ENCODE results near the gene MRPL28. TPM values are rescaled to one million over a fixed set of nuclear protein-coding genes. Genes with fewer than 3 reads are reported as not detected.
"Not testable (repeated sequence)": the region's sequence is repeated elsewhere in the genome, so short reads cannot be mapped to it uniquely, and the experiment has no call there.

Gene MRPL28
- total and polyA plus RNA-seq, 10 donors: 38.0 to 108 (median 55.8) TPM

GRCh38 chr16:333406-334094 is 36.8 kb downstream of the MRPL28 start:
- 81 to 90% (median 82%) methylated on average over 6 of the region's 6 CpGs for WGBS, 5 donors
- Histone ChIP-seq H3K4me3 (no peak overlapping the region), H3K4me1 (peaks cover 0 to 95% (median 35%) of the 10 kb centered on the region in 6 donors), H3K9me3 (no peaks in the 10 kb centered on the region), H3K36me3 (peaks cover 0 to 11% (median 2%) of the 10 kb centered on the region in 6 donors), H3K27me3 (replicated peaks in 1 of 7) (no peaks in the 10 kb centered on the region), H3K27ac (no peak overlapping the region)
- no peak for DNase-seq
- no peak for TF ChIP-seq POLR2AphosphoS5 (IDR thresholded peaks at IDR 0.05)
- intact Hi-C loops (cut with DNase I; ENCODE audit: low total_unique reads): no loop called here

- H3K4me3 ChIP-seq; H3K27ac ChIP-seq; intact Hi-C loops (cut with DNase I; ENCODE audit: low total_unique reads); H3K9me3 ChIP-seq; H3K27me3 ChIP-seq (replicated peaks in 1 of 7); DNase-seq: not testable (repeated sequence)
- 53 to 77% (median 62%) methylated on average over 6 of the region's 6 CpGs for WGBS, 5 donors
- peaks cover 13 to 95% (median 39%) of the 10 kb centered on the region in 6 donors for H3K4me1 ChIP-seq
- H3K36me3 ChIP-seq: peaks cover 0 to 11% (median 2%) of the 10 kb centered on the region in 6 donors
Measured at GRCh38 chr16:331181-331814, 39.0 kb downstream of the MRPL28 start.

GRCh38 chr16:330741-331140 is 39.6 kb downstream of the MRPL28 start:
- no peak for TF ChIP-seq CTCF (IDR thresholded peaks at IDR 0.05 in 8 of 11, conservative IDR thresholded peaks at IDR 0.05 in 3 of 11)
- TF ChIP-seq POLR2A (IDR thresholded peaks at IDR 0.05): no peak
- no peak for TF ChIP-seq POLR2AphosphoS5 (IDR thresholded peaks at IDR 0.05)
- H3K27ac ChIP-seq: no peak overlapping the region
- H3K36me3 ChIP-seq: peaks cover 0 to 11% (median 2%) of the 10 kb centered on the region in 6 donors
- 83 to 92% (median 89%) methylated on average over 2 of the region's 2 CpGs for WGBS, 5 donors
- no peak overlapping the region for H3K4me3 ChIP-seq
- no peaks in the 10 kb centered on the region for H3K27me3 ChIP-seq (replicated peaks in 1 of 7)
- H3K4me1 ChIP-seq: peaks cover 15 to 95% (median 39%) of the 10 kb centered on the region in 6 donors
- DNase-seq: no peak
- intact Hi-C loops (cut with DNase I; ENCODE audit: low total_unique reads): no loop called here
- no peaks in the 10 kb centered on the region for H3K9me3 ChIP-seq

- Histone ChIP-seq H3K4me3 (peak overlapping the region in 6 of 8 donors; percentile 24 to 62 (median 25)), H3K36me3 (peaks cover 0 to 7% (median 3%) of the 10 kb centered on the region in 6 donors), H3K27ac (peak overlapping the region; percentile 50 to 83 (median 70)), H3K9me3 (no peaks in the 10 kb centered on the region), H3K4me1 (peaks cover 21 to 97% (median 51%) of the 10 kb centered on the region in 6 donors), H3K27me3 (replicated peaks in 1 of 7) (no peaks in the 10 kb centered on the region)
- intact Hi-C loops (cut with DNase I; ENCODE audit: low total_unique reads): no loop called here
- no peak for DNase-seq
- WGBS, 5 donors: 63 to 72% (median 68%) methylated on average over 24 to 28 of the region's 28 CpGs
- TF ChIP-seq POLR2A (IDR thresholded peaks at IDR 0.05): no peak
- TF ChIP-seq CTCF (IDR thresholded peaks at IDR 0.05 in 8 of 11, conservative IDR thresholded peaks at IDR 0.05 in 3 of 11): no peak
- no peak for TF ChIP-seq POLR2AphosphoS5 (IDR thresholded peaks at IDR 0.05)
Measured at GRCh38 chr16:325375-326145, 44.8 kb downstream of the MRPL28 start.

Measured in spleen (tissue), 11 donors.